IPS-18c (cell line): ENCODE data around the gene RHOF.

ENCODE experiments used
- H3K4me3 ChIP-seq: 2 replicates; pipeline ENCODE4 v1.7.0; 2013; ENCODE audit warnings: low read depth, mild to moderate bottlenecking, low read length, moderate library complexity; ENCODE audit not compliant: insufficient read depth
- H3K9me3 ChIP-seq: one replicate; pipeline ENCODE4 v1.6.1; 2013; ENCODE audit warnings: mild to moderate bottlenecking, low read length, moderate library complexity; ENCODE audit not compliant: control insufficient read depth, insufficient read depth

RHOF gene

DNA sequence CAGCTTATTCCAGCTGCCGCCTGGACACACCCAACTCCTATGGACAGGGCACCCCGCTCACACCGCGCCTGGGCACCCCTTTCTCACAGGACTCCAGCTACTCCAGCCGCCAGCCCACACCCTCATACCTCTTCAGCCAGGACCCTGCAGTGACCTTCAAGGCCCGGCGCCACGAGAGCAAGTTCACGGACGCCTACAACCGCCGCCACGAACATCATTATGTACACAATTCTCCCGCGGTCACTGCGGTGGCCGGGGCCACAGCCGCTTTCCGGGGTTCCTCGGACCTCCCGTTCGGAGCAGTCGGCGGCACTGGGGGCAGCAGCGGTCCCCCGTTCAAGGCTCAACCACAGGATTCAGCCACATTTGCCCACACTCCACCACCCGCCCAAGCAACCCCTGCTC lies 16.2 kb upstream of the RHOF start:
- no peak overlapping the region for H3K4me3 ChIP-seq
- H3K9me3 ChIP-seq = no peaks in the 10 kb centered on the region

DNA sequence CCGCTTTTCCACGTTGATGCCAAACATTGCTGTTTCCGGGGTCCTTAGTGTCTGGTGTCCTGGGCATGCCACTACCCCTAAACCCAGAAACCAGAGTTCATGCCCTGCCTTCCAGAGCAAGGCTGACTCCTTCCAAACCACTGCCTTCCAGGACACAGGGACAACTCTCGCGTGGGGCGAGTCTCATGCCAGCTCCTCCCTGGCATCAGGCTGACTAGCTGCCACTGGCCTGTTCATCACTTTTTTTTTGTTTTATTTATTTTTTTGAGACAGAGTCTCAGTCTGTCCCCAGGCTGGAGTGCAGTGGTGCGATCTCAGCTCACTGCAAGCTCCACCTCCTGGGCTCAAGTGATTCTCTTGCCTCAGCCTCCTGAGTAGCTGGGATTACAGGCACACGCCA lies 15.1 kb upstream of the RHOF start:
- no peaks in the 10 kb centered on the region for H3K9me3 ChIP-seq

DNA sequence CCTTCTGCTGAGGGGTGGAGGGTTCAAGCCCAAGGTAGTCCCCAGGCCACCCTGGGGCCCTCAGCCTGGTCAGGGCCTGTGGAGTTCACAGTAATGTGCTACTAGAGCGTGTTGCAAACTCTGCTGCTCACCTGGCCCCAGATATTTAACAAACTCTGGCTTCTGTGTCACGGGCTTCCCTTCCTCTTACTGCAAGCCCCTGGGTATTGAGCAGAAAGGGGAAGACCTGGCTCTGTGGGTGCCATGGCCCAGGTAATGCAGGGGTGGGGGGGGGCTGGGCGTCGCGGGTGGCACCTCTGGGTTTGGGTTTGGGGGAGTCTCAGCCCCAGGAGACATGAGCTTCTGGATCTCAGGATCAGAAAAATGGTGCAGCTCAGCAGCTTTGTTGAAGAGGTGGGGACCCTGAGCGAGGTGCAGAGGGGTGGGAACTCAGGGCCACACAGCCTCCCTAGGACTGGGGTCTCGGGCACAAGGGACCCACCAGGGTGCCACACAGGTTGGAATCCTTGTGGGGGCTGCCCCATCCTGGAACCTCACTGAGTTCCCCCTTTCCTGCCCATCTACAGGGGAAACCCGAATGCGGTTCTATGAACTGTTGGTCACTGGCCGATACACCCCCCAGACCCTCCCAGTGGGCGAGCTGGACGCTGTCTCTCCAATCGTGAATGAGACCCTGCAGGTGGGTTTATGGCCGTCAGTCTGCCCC lies 14.3 kb upstream of the RHOF start:
- H3K9me3 ChIP-seq = no peaks in the 10 kb centered on the region
- H3K4me3 ChIP-seq = no peak overlapping the region

More for the DNA sequence above, 15.1 kb upstream of the RHOF start:
- no peak overlapping the region for H3K4me3 ChIP-seq

GRCh38 chr12:121806546-121807423 lies 13.3 kb upstream of the RHOF start:
- H3K4me3 ChIP-seq = no peak overlapping the region
- no peaks in the 10 kb centered on the region for H3K9me3 ChIP-seq

- peak overlapping the region; percentile 86; the same call in 1 of the 2 replicates for H3K4me3 ChIP-seq
Measured at GRCh38 chr12:121806009-121806545, 12.6 kb upstream of the RHOF start.

DNA sequence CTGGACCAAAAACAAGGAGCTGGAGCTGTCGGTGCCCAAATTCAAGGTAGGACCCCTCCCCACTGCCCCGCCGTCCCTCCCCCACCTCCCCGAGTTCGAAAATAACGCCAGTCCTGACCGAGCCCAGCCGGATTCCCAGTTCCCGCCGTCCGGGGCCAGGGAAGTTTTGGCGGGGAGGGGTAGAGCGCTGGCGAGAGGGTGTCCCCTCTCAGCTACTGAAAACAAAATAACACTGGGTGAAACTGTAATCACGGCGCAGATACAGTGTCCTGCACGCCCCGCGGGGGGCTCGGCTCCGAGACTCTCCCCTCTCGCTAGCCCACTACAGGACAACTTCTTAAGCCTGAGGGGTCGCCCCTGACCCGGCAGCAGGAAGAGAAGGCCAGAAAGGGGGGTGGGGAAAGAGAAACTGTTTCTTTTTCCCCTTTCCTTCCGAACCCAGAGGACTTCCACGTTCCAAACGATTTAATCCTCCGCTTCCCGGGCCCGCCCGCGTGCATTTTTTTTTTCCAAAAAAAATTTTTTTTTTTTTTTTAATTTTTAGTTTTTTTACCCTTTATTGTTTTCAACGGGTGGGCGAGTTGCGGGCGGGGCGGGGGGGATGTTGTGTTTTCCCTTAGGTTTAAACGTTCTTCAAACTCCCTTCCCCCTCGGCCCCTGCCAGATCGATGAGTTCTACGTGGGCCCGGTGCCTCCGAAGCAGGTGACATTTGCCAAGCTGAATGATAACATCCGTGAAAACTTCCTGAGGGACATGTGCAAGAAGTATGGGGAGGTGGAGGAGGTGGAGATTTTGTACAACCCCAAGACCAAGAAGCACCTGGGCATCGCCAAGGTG lies 11.9 kb upstream of the RHOF start:
- Histone ChIP-seq H3K9me3 (no peaks in the 10 kb centered on the region), H3K4me3 (peak overlapping the region; percentile 86)

More at GRCh38 chr12:121806009-121806545, 12.6 kb upstream of the RHOF start:
- H3K9me3 ChIP-seq = no peaks in the 10 kb centered on the region

GRCh38 chr12:121804417-121805111 lies 11.1 kb upstream of the RHOF start:
- peak overlapping the region; percentile 86 for H3K4me3 ChIP-seq
- H3K9me3 ChIP-seq = no peaks in the 10 kb centered on the region

DNA sequence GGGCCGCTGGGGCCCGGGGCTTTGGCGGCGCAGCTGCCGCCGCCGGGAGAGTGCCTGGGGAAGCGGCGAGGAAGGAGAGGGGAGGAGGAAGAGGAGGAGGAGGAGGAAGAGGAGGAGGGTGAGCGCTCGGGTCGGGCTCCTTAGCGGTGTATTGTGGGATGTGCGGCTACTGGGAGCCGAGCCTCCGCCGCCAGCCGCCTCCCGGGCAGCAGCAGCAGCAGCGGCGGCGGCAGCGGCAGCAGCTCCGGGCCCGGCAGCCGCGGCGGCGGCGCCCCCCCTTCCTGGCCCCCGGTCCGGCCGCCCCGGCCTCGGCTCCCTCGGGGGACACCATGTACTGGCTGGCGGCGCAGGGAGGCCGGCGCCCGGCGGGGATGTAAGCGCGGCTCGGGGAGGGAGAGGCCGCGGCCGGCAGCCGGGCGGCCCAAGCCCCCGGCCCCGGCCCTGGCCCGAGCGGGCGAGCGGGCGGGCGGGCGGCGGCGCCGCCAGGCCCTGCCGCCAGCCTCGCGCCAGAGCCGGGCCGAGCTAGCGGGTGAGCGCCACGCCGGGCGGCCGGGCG lies 10.5 kb upstream of the RHOF start, which contains the start of gene SETD1B:
Gene SETD1B (plus strand): TSS at position 149 of the 556 bp plus-strand sequence. CDS start 729 bp downstream, outside the sequence.
- no peaks in the 10 kb centered on the region for H3K9me3 ChIP-seq
- peak within 1 kb of the TSS; percentile 86 for H3K4me3 ChIP-seq

GRCh38 chr12:121802843-121803698 lies 9.6 kb upstream of the RHOF start:
- peak overlapping the region; percentile 86 for H3K4me3 ChIP-seq
- H3K9me3 ChIP-seq = no peaks in the 10 kb centered on the region

DNA sequence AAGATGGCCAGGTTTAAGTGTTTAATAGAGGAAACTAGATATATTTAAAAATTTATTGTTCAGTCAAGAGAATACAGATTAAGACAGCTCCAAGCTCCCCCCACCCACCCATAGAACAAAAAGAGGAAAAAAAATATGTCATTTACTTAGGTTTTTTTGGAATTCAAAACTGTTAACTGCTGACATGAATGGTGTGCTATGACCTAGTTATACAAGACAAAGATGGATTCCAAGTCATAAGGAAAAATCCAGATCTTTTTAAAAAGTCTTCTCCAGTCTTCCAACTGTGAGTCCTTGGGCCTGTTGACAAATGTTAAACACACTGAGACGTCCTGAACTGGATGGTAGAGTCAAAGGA lies 9.0 kb upstream of the RHOF start:
- H3K4me3 ChIP-seq = peak overlapping the region; percentile 86

GRCh38 chr12:121801595-121802484 lies 8.4 kb upstream of the RHOF start:
- H3K4me3 ChIP-seq = peak overlapping the region; percentile 86
- H3K9me3 ChIP-seq = no peaks in the 10 kb centered on the region

More for the DNA sequence above, 9.0 kb upstream of the RHOF start:
- H3K9me3 ChIP-seq = no peaks in the 10 kb centered on the region

DNA sequence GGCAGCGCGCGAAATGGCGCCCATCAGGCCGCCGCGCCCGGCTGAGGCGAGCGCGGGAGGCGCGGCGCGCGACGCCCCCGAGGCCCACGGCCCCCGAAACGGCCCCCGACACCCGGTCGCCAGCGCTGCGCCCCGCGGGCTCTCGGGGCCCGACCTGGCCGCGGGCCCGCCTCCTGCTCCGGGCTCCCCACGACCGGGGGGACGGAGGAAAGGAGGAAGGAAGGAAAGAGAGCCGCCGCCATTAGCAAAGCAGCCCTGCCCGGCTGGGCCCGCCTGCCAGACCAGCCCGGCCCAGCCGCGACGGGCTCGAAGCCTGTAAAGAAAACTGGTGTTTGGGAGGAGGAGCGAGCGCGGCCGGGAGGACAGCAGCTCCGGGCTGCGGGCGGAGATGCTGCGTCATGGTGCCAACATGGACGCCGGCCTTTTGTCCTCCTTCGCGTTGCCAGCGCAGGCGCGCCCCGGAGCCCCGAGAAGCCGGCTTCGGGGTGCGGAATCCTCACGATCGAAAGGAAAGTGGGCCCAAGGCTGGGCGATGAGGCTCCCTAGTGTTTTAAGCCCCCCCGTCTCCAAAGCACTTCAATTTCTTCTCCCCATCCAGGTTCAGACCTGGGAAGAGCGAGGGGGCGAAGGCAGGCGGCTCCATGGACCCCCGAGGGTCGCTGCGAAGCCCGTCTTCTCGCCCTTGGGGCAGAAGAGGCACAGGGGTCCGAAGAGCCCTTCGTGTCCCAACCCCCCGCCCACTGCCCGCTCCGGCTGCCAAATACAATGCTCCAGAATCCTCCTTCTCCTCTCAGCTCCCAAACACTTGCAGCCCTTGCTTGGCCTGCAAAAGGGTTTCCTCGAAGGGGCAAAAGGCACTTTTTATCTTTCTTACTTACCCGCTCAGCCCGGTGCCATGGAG lies 7.5 kb upstream of the RHOF start:
- Histone ChIP-seq H3K4me3 (peak overlapping the region; percentile 86), H3K9me3 (no peaks in the 10 kb centered on the region)

GRCh38 chr12:121799842-121800693 lies 6.6 kb upstream of the RHOF start:
- no peaks in the 10 kb centered on the region for H3K9me3 ChIP-seq
- H3K4me3 ChIP-seq = peak overlapping the region; percentile 86
